Ectodermal cell (in vitro differentiated cells): ENCODE data around the gene B3GAT1.

Source experiments
- H3K27ac ChIP-seq: 2 replicates; pipeline ENCODE4 v1.7.0; 2013; ENCODE audit warnings: mild to moderate bottlenecking, low read depth, low read length; ENCODE audit not compliant: insufficient read depth, poor library complexity, severe bottlenecking
- H3K27me3 ChIP-seq: 2 replicates; pipeline ENCODE4 v1.7.0; 2013; ENCODE audit warnings: mild to moderate bottlenecking, low read length; ENCODE audit not compliant: insufficient read depth, control insufficient read depth, poor library complexity, severe bottlenecking
- H3K36me3 ChIP-seq: one replicate; pipeline ENCODE4 v1.7.0; 2013; ENCODE audit warnings: low read length; ENCODE audit not compliant: control insufficient read depth, insufficient read depth
- H3K4me1 ChIP-seq: one replicate; pipeline ENCODE4 v1.7.0; 2013; ENCODE audit warnings: low read length; ENCODE audit not compliant: control insufficient read depth, insufficient read depth
- H3K4me3 ChIP-seq: 2 replicates; pipeline ENCODE4 v1.7.0; 2013; ENCODE audit warnings: low read depth, low read length, control low read depth; ENCODE audit not compliant: insufficient read depth
- H3K9me3 ChIP-seq: 2 replicates; pipeline ENCODE4 v1.7.0; 2013; ENCODE audit warnings: mild to moderate bottlenecking, low read length, moderate library complexity; ENCODE audit not compliant: control insufficient read depth
- WGBS, 2 experiments: methylation state at CpG; one replicate each; pipeline ENCODE4 v1.1.7; 2013; ENCODE audit warnings: missing lambda C conversion rate in 2 of 2; 5-methylcytosine and 5-hydroxymethylcytosine counted together

The B3GAT1 gene

DNA sequence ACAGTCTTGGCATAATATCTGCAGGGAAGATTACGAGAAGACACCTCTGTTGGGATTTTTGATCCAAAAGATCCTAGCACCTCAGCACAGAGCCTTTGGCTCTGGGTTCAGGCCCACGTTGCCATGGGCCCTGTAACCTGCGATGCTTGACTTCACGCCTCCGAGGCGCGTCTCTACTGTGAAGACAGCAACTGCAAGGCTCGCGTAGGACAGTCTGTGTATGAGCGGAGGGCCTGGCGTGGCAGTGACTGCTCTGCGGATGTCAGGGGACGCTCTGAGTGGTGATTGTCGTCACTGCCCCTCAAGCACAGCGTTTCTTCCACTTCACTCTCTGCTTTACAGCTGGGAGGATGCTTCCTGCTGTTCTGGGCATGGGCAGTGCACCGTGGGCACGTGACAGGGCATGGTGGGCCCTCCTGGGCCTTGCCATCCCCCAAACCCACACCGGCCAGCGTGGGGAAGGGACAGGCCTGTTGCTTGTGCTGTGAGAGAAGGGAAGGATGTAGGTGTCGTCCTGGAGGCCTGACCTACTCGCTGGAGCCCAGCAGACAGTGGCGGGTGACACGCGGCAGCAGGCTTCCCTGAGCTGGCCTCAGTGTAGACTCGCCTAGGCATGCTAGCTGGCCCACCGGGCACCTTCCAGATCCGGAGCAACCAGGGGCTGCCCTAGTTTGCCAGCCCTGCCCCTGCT, 53.7 kb downstream of the B3GAT1 start:
- Histone ChIP-seq H3K9me3 (no peaks in the 10 kb centered on the region), H3K36me3 (no peaks in the 10 kb centered on the region), H3K27ac (no peak overlapping the region), H3K4me1 (no peaks in the 10 kb centered on the region), H3K27me3 (no peaks in the 10 kb centered on the region), H3K4me3 (no peak overlapping the region)
- whole genome bisulfite sequencing, 2 experiments: 92 to 94% methylated on average over 27 of the region's 27 CpGs

DNA sequence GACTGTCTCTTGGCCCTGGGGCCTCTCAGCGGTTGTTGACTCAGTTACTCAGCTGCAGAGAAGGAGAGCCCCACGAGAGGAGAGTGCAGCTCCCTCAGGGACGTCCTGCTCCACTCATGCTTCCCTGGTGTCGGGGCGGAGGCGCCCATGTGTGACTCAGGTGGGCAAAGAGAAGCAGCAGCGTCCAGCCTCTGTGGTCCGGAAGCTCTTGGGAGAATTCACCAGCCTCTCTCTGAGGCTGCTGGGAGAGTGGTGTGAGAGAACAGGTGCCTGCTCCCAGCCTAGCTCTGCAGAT, 54.5 kb downstream of the B3GAT1 start:
- WGBS, 2 experiments: 91 to 94% methylated on average over 8 of the region's 8 CpGs
- Histone ChIP-seq H3K4me1 (no peaks in the 10 kb centered on the region), H3K27me3 (no peaks in the 10 kb centered on the region), H3K9me3 (no peaks in the 10 kb centered on the region), H3K27ac (no peak overlapping the region), H3K36me3 (no peaks in the 10 kb centered on the region), H3K4me3 (no peak overlapping the region)

DNA sequence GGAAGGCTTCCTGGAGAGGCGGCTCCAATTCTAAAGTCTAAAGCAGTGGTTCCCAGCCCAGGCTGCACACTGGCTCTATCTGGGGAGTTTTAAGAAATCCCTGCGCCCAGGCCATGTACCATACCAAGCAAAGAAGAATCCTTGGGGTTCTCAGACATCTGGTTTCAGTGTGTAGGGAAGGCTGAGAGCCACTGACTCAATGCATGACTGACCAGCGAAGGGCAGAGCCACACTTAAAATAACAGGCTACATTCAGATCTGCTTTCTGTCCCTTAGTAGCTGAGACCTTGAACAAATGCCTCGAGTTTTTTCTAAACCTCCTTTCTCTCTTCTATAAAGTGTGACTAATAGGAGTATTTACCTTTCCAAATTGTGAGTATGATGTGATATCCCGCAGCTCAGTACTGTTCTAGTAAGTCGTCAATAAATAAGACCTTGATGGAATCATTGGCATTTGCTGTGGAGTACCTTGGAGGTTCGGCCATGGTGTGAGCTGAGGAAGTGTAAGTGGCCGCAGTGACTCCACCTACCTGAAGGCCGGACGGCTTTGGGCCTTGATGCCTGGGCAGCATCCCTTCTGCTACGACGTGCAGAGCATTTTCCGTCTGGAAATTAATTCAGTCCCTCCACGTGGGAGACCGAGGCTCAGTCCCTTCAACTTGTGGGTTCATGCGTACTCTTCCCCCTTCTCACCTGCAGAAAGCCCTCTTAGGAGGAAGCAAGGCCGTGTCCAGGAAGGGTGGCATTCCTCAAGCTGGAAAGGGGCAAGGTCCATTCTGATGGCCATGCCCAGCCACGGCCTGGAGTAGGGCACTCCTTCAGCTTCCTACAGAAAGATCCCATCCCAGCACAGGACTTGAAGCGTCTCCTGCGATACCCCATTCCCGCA, 55.1 kb downstream of the B3GAT1 start:
- no peaks in the 10 kb centered on the region for H3K9me3 ChIP-seq
- 94 to 95% methylated on average over 20 to 21 of the region's 21 CpGs for WGBS, 2 experiments

DNA sequence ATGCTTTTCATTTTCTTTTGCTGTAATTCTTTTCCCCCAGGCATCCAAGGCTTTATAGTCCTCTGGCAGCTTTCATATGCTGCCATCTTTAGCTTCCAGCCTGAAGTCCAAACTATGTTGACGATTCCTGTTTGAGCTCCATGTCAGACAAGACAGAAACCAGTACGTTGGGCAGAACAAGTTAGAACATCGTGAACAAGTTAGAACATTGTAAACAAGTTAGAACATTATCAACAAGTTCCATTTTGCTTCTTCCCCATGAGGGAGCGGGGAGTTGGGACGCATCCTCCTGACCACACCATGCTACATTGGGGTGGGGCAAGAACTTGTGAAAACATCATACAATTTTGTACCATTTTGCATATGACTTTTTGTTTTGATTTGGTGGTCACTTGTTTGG, 56.4 kb downstream of the B3GAT1 start:
- Histone ChIP-seq H3K36me3 (no peaks in the 10 kb centered on the region), H3K4me3 (no peak overlapping the region), H3K27me3 (no peaks in the 10 kb centered on the region), H3K9me3 (no peaks in the 10 kb centered on the region), H3K4me1 (no peaks in the 10 kb centered on the region), H3K27ac (no peak overlapping the region)
- 95 to 97% methylated on average over 5 of the region's 5 CpGs for WGBS, 2 experiments

More for the DNA sequence above, 55.1 kb downstream of the B3GAT1 start:
- Histone ChIP-seq H3K27me3 (no peaks in the 10 kb centered on the region), H3K4me3 (no peak overlapping the region), H3K27ac (no peak overlapping the region), H3K4me1 (no peaks in the 10 kb centered on the region), H3K36me3 (no peaks in the 10 kb centered on the region)

DNA sequence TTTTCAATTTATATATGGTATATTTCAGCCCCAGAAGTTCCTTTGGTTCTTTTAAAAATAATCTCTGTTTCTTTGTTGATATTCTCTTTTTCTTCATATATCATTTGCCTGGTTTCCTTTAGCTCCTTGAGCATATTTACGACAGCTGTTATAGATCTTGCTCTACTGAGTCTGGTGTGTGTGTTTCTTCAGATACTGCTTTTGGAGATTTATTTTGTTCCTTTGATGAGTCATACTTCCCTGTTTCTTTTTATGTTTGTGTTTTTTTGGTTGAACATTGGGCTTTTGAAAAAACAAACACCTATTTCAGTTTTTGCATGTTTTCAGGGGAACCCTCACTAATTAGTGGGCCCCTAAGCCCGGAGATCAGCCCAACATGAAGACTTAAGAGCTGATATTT, 56.9 kb downstream of the B3GAT1 start:
- Histone ChIP-seq H3K9me3 (no peaks in the 10 kb centered on the region), H3K27ac (no peak overlapping the region), H3K4me3 (no peak overlapping the region), H3K4me1 (no peaks in the 10 kb centered on the region), H3K27me3 (no peaks in the 10 kb centered on the region), H3K36me3 (no peaks in the 10 kb centered on the region)
- WGBS, 2 experiments: 95 to 96% methylated on average over 2 of the region's 2 CpGs

DNA sequence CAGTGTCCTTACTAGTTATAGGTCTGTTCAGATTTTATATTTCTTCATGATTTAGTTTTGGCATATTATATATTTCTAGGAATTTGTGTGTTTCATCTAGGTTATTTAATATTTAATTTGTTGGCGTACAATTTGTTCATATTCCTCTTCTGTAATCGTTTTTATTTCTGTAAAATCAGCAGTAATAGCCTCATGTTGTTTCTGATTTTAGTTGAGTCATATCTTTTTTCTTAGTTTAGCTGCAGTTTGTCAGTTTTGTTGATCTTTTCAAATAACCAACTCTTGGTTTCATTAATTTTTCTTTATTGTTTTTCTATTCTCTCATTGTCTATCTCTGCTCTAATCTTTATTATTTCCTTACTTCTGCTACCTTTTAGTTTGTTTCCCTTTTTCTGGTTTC, 59.9 kb downstream of the B3GAT1 start:
- Histone ChIP-seq H3K27me3 (no peaks in the 10 kb centered on the region), H3K27ac (no peak overlapping the region), H3K4me3 (no peak overlapping the region), H3K4me1 (no peaks in the 10 kb centered on the region), H3K36me3 (no peaks in the 10 kb centered on the region), H3K9me3 (no peaks in the 10 kb centered on the region)
- WGBS, 2 experiments: 97 to 100% methylated on average over 1 to 2 of the region's 2 CpGs

DNA sequence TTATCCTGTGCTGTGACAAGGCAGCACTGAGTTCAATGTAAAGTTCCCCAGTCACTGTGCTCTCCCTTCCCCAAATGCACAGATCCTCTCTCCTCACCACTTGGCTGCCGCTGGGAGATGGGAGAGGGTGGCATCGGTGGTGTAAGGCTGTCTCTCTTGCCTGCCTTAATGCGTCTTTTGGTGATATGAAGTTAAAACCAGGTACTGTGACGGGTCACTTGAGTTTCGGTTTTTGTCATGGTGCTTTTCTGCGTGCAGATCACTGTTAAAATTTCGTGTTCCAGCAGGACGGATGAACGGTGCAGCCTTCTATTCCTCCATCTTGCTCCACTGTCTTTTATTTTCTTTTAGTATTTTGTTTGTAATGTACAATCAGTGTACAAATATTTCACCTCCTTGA, 61.7 kb downstream of the B3GAT1 start:
- H3K9me3 ChIP-seq: no peaks in the 10 kb centered on the region
- 94 to 96% methylated on average over 9 of the region's 9 CpGs for WGBS, 2 experiments

DNA sequence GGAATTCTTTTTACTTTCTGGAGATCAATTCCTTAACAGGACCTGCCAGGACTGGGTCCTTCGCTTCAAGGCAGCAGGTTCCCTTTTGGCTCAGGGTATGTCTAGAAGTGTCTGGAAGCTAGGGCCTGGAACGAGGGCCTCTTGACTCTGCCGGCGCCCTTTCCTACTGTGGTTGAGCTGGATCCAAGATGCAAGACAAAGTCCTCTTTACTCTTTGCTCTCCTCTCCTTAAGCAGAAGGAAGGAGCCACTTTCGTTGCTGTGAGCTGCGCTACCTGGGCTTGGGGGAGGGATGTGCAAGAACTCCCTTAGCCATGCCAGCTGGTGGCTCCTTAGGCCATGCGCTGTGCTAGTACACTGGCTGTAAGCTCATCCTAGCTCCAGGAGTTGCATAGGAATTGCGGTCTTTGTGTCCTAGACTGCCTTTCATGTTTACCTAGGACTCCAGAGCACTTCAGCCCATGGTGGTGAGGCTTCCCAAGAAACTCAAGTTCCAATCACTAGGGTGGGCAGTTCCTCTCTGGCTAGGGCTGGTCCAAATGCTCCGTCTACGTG, 62.2 kb downstream of the B3GAT1 start:
- no peaks in the 10 kb centered on the region for H3K36me3 ChIP-seq
- WGBS, 2 experiments: 87 to 91% methylated on average over 10 of the region's 10 CpGs
- H3K4me3 ChIP-seq: no peak overlapping the region
- no peaks in the 10 kb centered on the region for H3K4me1 ChIP-seq
- H3K9me3 ChIP-seq: no peaks in the 10 kb centered on the region
- H3K27me3 ChIP-seq: no peaks in the 10 kb centered on the region
- no peak overlapping the region for H3K27ac ChIP-seq

More for the DNA sequence above, 61.7 kb downstream of the B3GAT1 start:
- no peaks in the 10 kb centered on the region for H3K4me1 ChIP-seq
- H3K27ac ChIP-seq: no peak overlapping the region
- H3K36me3 ChIP-seq: no peaks in the 10 kb centered on the region
- H3K27me3 ChIP-seq: no peaks in the 10 kb centered on the region
- H3K4me3 ChIP-seq: no peak overlapping the region

DNA sequence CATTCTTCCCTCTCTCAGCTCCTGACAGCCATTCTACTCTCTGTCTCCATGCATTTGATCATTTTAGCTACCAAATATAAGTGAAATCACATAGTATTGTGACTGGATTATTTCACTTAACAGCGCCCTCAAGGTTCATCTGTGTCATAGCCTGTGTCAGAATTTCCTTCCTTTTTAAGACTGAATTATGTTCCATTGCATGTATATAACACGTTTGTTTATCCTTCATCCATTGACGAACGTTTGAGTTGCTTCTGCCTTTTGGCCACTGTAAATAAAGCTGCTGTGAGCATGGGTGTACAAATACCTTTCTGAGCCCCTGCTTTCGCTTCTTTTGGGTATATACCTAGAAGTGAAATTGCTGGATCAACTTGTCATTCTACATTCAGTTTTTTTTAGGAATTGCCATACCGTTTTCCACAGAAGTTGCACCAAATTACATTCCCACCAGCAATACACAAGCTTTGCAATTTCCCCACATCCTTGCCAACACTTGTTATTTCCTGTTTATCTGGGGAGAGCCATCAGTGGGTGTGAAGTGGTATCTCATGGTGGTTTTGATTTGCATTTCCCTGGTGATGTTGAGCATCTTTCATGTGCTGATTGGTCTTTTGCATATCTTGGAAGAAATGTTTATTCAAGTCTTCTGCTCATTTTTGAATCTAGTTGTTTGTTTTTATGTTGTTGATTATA, 62.8 kb downstream of the B3GAT1 start:
- Histone ChIP-seq H3K9me3 (no peaks in the 10 kb centered on the region), H3K36me3 (no peaks in the 10 kb centered on the region)

DNA sequence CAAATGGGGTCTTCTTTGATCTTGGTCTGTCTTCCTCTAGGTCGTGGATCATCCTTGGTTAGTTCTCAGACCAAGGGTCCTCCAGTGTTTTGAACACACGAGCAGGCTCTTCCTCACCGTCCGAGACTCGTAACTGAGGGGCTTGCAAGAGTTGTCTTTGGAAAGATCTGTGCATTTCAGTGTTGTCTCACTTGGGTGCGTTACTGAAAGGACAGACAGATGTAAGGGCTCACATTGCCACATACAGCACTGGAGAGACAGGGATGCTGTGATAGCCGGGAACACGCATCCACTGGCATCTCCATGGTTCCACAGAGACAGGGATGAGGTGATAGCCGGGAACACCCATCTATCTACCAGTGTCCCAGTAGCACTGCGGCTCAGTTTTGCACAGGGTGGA, 64.6 kb downstream of the B3GAT1 start:
- H3K9me3 ChIP-seq: no peaks in the 10 kb centered on the region
- H3K27ac ChIP-seq: no peak overlapping the region
- WGBS, 2 experiments: 94 to 97% methylated on average over 10 of the region's 10 CpGs
- no peak overlapping the region for H3K4me3 ChIP-seq
- no peaks in the 10 kb centered on the region for H3K36me3 ChIP-seq
- H3K27me3 ChIP-seq: no peaks in the 10 kb centered on the region
- H3K4me1 ChIP-seq: no peaks in the 10 kb centered on the region

More for the DNA sequence above, 62.8 kb downstream of the B3GAT1 start:
- Histone ChIP-seq H3K27me3 (no peaks in the 10 kb centered on the region), H3K27ac (no peak overlapping the region), H3K4me3 (no peak overlapping the region), H3K4me1 (no peaks in the 10 kb centered on the region)
- 81 to 91% methylated on average over 6 of the region's 6 CpGs for WGBS, 2 experiments
